B cell (primary cell): ENCODE measurements around the gene ID3. TPM values are rescaled to one million over a fixed set of nuclear protein-coding genes. Genes with fewer than 3 reads are reported as not detected.

Experiments used
- ATAC-seq: fragments of 200-7000 bp; cut with Tn5 transposase; one replicate; pipeline ENCODE4 v1.10.0; 2021; ENCODE audit warnings: low read depth, mild to moderate bottlenecking, moderate number of reproducible peaks, moderate library complexity
- CTCF ChIA-PET: fragments of 350-600 bp; sonication (Branson Sonifier 250); formaldehyde crosslinking; loops from one replicate; lab custom pipeline; 2021; ENCODE audit warnings: antibody characterized with exemption, inconsistent platforms; lab: Charles Lee
- POLR2A ChIA-PET: fragments of 350-600 bp; sonication (Branson Sonifier 250); formaldehyde crosslinking; loops from one replicate; lab custom pipeline; 2021; ENCODE audit warnings: antibody characterized with exemption; lab: Charles Lee
- DNase-seq: peaks from one replicate; pipeline ENCODE4 v3.0.0; 2013
- H2AFZ ChIP-seq: 2 replicates; pipeline ENCODE4 v1.6.1; 2012; ENCODE audit warnings: mild to moderate bottlenecking, low read depth, low read length; ENCODE audit not compliant: insufficient read depth, poor library complexity, severe bottlenecking
- H3K27ac ChIP-seq, 2 donors: 1 replicate in 1 of 2; 2 replicates in 1 of 2; pipeline ENCODE4 v1.5.1; 2012 to 2013; ENCODE audit warnings: low read length in 2 of 2, mild to moderate bottlenecking in 2 of 2, moderate library complexity in 1 of 2
- H3K27me3 ChIP-seq, 4 experiments: fragments of 200-600 bp in 1 of 4; sonication (generic) in 1 of 4; replicated peaks in 1 of 4; 1 replicate in 2 of 4; 2 replicates in 2 of 4; pipeline versions ENCODE4 v1.6.1 to v1.7.0; 2013 to 2016; ENCODE audit warnings: low read length in 3 of 4, mild to moderate bottlenecking in 2 of 4, mixed read lengths in 1 of 4, moderate library complexity in 1 of 4; ENCODE audit not compliant: insufficient read depth in 4 of 4, control insufficient read depth in 3 of 4; ENCODE audit errors: control extremely low read depth in 1 of 4
- H3K36me3 ChIP-seq, 2 experiments: replicated peaks in 1 of 2; 1 replicate in 1 of 2; 2 replicates in 1 of 2; pipeline versions ENCODE4 v1.6.1 to v1.7.1; 2013; ENCODE audit warnings: low read length in 1 of 2; ENCODE audit not compliant: insufficient read depth in 2 of 2, control insufficient read depth in 1 of 2; ENCODE audit errors: control extremely low read depth in 1 of 2, extremely low read depth in 1 of 2
- H3K4me1 ChIP-seq, 2 donors: fragments of 200-600 bp in 1 of 2; sonication (generic) in 1 of 2; 1 replicate in 1 of 2; 2 replicates in 1 of 2; pipeline versions ENCODE4 v1.5.1 to v1.6.1; 2013 to 2017; ENCODE audit warnings: low read length in 2 of 2; ENCODE audit not compliant: control insufficient read depth in 2 of 2, insufficient read depth in 2 of 2
- H3K4me2 ChIP-seq: replicated peaks from 2 replicates; pipeline ENCODE3; 2012; ENCODE audit warnings: mild to moderate bottlenecking, low read depth, low read length; ENCODE audit not compliant: poor library complexity, severe bottlenecking
- H3K4me3 ChIP-seq, 5 experiments: fragments of 200-600 bp in 1 of 5; sonication (generic) in 1 of 5; 1 replicate in 3 of 5; 2 replicates in 2 of 5; pipeline versions ENCODE4 v1.5.1 to v1.7.0; 2011 to 2016; ENCODE audit warnings: low read length in 4 of 5, mild to moderate bottlenecking in 4 of 5, low read depth in 2 of 5, control low read depth in 1 of 5, moderate library complexity in 1 of 5; ENCODE audit not compliant: insufficient read depth in 1 of 5; ENCODE audit errors: control extremely low read depth in 1 of 5, extremely low read depth in 1 of 5
- H3K79me2 ChIP-seq: fragments of 200-600 bp; sonication (generic); one replicate; pipeline ENCODE4 v1.6.0; 2016; ENCODE audit warnings: low read length; ENCODE audit not compliant: control insufficient read depth, insufficient read depth
- H3K9ac ChIP-seq: fragments of 200-600 bp; sonication (generic); 2 replicates; pipeline ENCODE4 v1.6.1; 2017; ENCODE audit warnings: mild to moderate bottlenecking, low read length, moderate library complexity
- H3K9me3 ChIP-seq, 3 donors: one replicate each; pipeline versions ENCODE4 v1.6.1 to v1.7.1; 2013; ENCODE audit warnings: low read length in 2 of 3; ENCODE audit not compliant: control insufficient read depth in 2 of 3, insufficient read depth in 1 of 3; ENCODE audit errors: control extremely low read depth in 1 of 3
- H4K20me1 ChIP-seq: 2 replicates; pipeline ENCODE4 v1.6.0; 2012; ENCODE audit warnings: mild to moderate bottlenecking, low read length; ENCODE audit not compliant: insufficient read depth, control insufficient read depth, poor library complexity, severe bottlenecking
- H3K27ac Mint-ChIP-seq: one replicate; pipeline ENCODE4 v1.8.0; 2021; ENCODE audit warnings: mixed read lengths
- H3K27me3 Mint-ChIP-seq: one replicate; pipeline ENCODE4 v1.8.0; 2021; ENCODE audit warnings: mixed read lengths
- H3K4me1 Mint-ChIP-seq: one replicate; pipeline ENCODE4 v1.8.0; 2021; ENCODE audit warnings: mixed read lengths
- H3K4me3 Mint-ChIP-seq: one replicate; pipeline ENCODE4 v1.8.0; 2021; ENCODE audit warnings: mixed read lengths
- H3K9me3 Mint-ChIP-seq: one replicate; pipeline ENCODE4 v1.8.0; 2022; ENCODE audit warnings: mixed read lengths; ENCODE audit not compliant: insufficient read depth
- CTCF ChIP-seq: fragments of 200-600 bp; IDR thresholded peaks from one replicate; pipeline ENCODE4 v1.8.0; 2022; ENCODE audit warnings: antibody characterized with exemption, mild to moderate bottlenecking
- EZH2 ChIP-seq: IDR thresholded peaks from 2 replicates; pipeline ENCODE4 v1.6.1; 2012; ENCODE audit warnings: borderline replicate concordance, low read depth, mild to moderate bottlenecking, moderate library complexity, low read length; ENCODE audit not compliant: insufficient read depth, poor library complexity, severe bottlenecking
- WGBS: methylation state at CpG from one replicate; pipeline ENCODE4 v1.1.5; 2013; ENCODE audit warnings: missing lambda C conversion rate; ENCODE audit not compliant: insufficient coverage; 5-methylcytosine and 5-hydroxymethylcytosine counted together
- intact Hi-C: fragments of 100-400 bp; cut with micrococcal nuclease; formaldehyde crosslinking; loops from one replicate; pipeline ENCODE4 v1.10.0; 2022
- polyA plus RNA-seq: library from polyadenylated mRNA; depleted of rRNA; stranded (reverse); fragments of >200 nt; gene quantifications from 2 replicates; pipeline ENCODE4 v1.2.3, GENCODE V29; 2012
- total RNA-seq, 2 donors: library from RNA; stranded (reverse); fragments of 120-200 nt in 1 of 2; gene quantifications; 1 replicate in 1 of 2; 2 replicates in 1 of 2; pipeline versions ENCODE4 v1.2.3 to v1.2.4, GENCODE V29; 2013 to 2022

Gene ID3
- total and polyA plus RNA-seq, 2 donors (not counting 1 experiment from before 2014, with no cell fraction given) = 212 to 367 TPM

DNA sequence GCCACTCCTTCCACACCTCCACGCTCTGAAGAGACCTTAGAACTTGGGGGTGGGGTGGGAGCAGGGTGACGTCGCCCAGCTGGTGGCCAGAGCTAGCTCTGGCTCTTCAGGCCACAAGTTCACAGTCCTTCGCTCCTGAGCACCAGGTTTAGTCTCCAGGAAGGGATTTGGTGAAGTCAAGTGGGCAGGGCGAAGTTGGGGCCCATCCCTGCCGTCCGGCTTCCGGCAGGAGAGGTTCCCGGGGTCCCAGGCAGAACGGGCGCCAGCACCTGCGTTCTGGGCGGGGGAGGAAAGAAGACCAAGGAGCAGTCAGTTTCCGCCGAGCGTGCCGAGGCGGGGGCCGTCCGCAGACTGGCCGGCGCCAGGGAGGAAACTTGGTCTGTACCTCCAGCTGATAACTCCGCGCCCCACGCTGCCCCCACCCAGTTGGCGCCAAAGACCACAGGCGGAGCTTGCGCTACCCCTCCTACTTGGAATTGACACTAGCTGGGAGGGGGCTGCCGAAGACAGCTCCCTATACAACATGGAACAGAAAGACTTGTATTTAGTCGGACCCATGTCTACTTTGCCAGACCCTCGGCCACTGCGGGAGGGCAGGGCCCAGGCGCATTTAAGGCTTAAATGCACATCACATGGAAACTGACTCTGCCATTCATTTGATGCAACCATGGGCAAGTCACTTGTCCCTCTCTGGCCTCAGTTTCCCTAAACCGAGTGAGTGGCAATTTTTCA is 995 bp downstream of the ID3 start:
- TF ChIP-seq EZH2 = no peak
- no peak for TF ChIP-seq CTCF
- Mint-ChIP-seq H3K4me3 (peak overlapping the region; percentile 93), H3K27me3 (no peaks in the 10 kb centered on the region), H3K9me3 (no peaks in the 10 kb centered on the region), H3K27ac (peak overlapping the region; percentile 94), H3K4me1 (peaks cover 75% of the 10 kb centered on the region)
- no peaks in the 10 kb centered on the region for H3K9me3 ChIP-seq
- H3K79me2 ChIP-seq = peaks cover 34% of the 10 kb centered on the region
- H3K4me2 ChIP-seq = peak overlapping the region; percentile 98
- H3K9ac ChIP-seq = peak overlapping the region; percentile 97
- ATAC-seq (no peak), DNase-seq (no peak)
- WGBS = 2% methylated on average over 33 of the region's 34 CpGs
- peak overlapping the region; percentile 87 to 100 (median 95) for H3K4me3 ChIP-seq
- intact Hi-C loops = loop anchor here (5.0 to 10.0 kb wide), 2 partner anchors 166 to 354 kb away; partner anchors contain the start of gene CNR2
- peaks cover 70 to 82% of the 10 kb centered on the region in 2 donors for H3K4me1 ChIP-seq
- POLR2A ChIA-PET = interaction anchor here (0.6 to 9.5 kb wide), 19 partner anchors 9 to 79 kb away, joined by 3 to 165 read pairs (median 12); no protein-coding TSS in a partner anchor
- H3K27ac ChIP-seq = peak overlapping the region; percentile 79 to 91
- peak overlapping the region; percentile 59 for H2AFZ ChIP-seq
- H4K20me1 ChIP-seq = peaks cover 23% of the 10 kb centered on the region
- CTCF ChIA-PET = interaction anchor here (0.7 to 41.7 kb wide), 14 partner anchors 11 to 76 kb away, joined by 3 to 1420 read pairs (median 6); no protein-coding TSS in a partner anchor
- H3K27me3 ChIP-seq = no peaks in the 10 kb centered on the region
- peaks cover 0 to 19% of the 10 kb centered on the region in 2 experiments for H3K36me3 ChIP-seq
